Stimulated activated effector memory CD8-positive, alpha-beta T cell treated with anti-CD3 and anti-CD28 coated beads, Interleukin-12 subunit alpha, Interleukin-12 subunit beta, amount 100 ng/mL, for 72 hours (primary cell): ENCODE results near the gene ABCD3.

ENCODE experiments used
- ATAC-seq: fragments of 150-1000 bp; cut with Tn5 transposase; 2 replicates; pipeline ENCODE4 v1.10.0; 2021
- DNase-seq, 2 donors: peaks; one replicate each; pipeline ENCODE4 v3.0.0; 2021 to 2022; ENCODE audit warnings: low spot score in 2 of 2
- H3K27ac Mint-ChIP-seq: one replicate; pipeline ENCODE4 v1.8.0; 2022; ENCODE audit warnings: mild to moderate bottlenecking, mixed read lengths
- H3K36me3 Mint-ChIP-seq: one replicate; pipeline ENCODE4 v1.8.0; 2022; ENCODE audit warnings: mild to moderate bottlenecking, mixed read lengths
- H3K4me1 Mint-ChIP-seq: one replicate; pipeline ENCODE4 v1.8.0; 2022; ENCODE audit warnings: mixed read lengths
- H3K4me3 Mint-ChIP-seq: one replicate; pipeline ENCODE4 v1.8.0; 2022; ENCODE audit warnings: mild to moderate bottlenecking, mixed read lengths
- H3K9me3 Mint-ChIP-seq: one replicate; pipeline ENCODE4 v1.8.0; 2022; ENCODE audit warnings: mixed read lengths

ABCD3 gene

GRCh38 chr1:94522304-94522703 lies 104.1 kb downstream of the ABCD3 start:
- Mint-ChIP-seq H3K4me1 (no peaks in the 10 kb centered on the region), H3K4me3 (no peak overlapping the region), H3K36me3 (peaks cover 12% of the 10 kb centered on the region), H3K9me3 (no peaks in the 10 kb centered on the region), H3K27ac (no peak overlapping the region)
- no peak for ATAC-seq
- DNase-seq = no peak

DNA sequence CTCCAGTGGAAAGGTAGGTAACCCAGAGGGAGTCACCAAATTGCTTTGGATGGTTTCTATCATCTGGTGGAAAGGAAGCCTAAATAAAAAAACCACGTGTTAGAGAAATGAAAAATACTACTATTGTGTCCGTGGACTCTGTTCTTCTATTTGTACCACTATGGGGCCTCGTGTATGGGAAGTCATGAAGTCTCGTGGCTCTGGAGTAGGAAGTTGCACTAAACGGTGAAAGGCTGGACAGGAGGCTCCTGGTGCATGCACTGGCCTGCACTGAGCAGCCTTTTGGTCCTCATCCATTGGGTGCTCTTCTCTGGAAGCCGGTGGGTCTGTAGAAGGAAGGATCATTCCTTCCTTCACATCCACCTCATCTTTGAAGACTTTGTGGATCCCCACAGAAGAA lies 106.3 kb downstream of the ABCD3 start:
- Mint-ChIP-seq H3K36me3 (peaks cover 6% of the 10 kb centered on the region), H3K4me3 (no peak overlapping the region), H3K27ac (no peak overlapping the region), H3K4me1 (no peaks in the 10 kb centered on the region), H3K9me3 (no peaks in the 10 kb centered on the region)
- DNase-seq (no peak), ATAC-seq (no peak)

DNA sequence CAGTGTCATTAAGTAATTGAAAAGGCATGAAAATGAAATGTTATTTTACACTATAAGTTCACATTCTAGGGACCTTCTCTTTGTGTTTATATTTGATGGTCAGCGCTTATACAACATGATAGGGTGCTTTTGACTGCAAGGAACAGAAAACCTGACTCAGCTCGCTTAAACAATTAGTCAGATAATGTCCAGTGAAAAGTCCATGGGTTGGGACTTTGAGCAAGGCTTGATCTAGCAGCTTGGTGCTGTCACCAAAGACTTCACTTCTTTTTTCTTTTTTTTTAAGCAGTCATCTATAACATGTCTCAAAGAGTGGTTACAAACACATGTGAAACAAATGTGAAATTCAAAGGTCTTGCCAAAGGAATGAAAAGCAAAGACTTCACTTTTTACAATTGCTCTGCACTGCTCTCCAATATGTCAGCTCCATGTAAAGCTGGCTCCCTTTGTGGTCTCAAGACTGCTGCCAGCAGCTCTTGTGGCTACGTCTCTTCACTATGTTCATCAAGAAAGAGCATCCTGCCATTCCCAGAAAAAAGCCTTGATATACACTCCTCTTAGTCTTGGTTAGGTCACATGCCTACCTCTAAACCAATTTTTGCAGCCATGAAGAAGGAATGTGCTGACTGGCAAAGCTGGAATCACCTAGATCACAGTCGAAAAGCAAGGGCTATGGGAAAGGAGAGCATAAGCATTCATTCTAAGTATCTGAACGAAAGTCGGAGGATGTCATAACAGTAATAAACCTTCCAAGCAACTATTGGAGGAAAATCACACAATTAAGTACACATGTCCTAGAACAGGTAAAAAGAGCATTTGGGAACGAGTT lies 108.2 kb downstream of the ABCD3 start:
- Mint-ChIP-seq H3K4me3 (no peak overlapping the region), H3K9me3 (no peaks in the 10 kb centered on the region), H3K27ac (no peak overlapping the region), H3K4me1 (no peaks in the 10 kb centered on the region), H3K36me3 (no peaks in the 10 kb centered on the region)
- DNase-seq = no peak
- no peak for ATAC-seq

- DNase-seq = no peak
- Mint-ChIP-seq H3K36me3 (no peaks in the 10 kb centered on the region), H3K27ac (no peak overlapping the region), H3K4me1 (no peaks in the 10 kb centered on the region), H3K9me3 (no peaks in the 10 kb centered on the region), H3K4me3 (no peak overlapping the region)
- no peak for ATAC-seq
Measured at GRCh38 chr1:94527447-94528031, 109.3 kb downstream of the ABCD3 start.

- ATAC-seq (no peak), DNase-seq (no peak)
- H3K4me1 Mint-ChIP-seq = no peaks in the 10 kb centered on the region
- no peak overlapping the region for H3K4me3 Mint-ChIP-seq
- no peaks in the 10 kb centered on the region for H3K36me3 Mint-ChIP-seq
- H3K27ac Mint-ChIP-seq = no peak overlapping the region
- no peaks in the 10 kb centered on the region for H3K9me3 Mint-ChIP-seq
Measured at GRCh38 chr1:94528299-94528698, 110.1 kb downstream of the ABCD3 start.

DNA sequence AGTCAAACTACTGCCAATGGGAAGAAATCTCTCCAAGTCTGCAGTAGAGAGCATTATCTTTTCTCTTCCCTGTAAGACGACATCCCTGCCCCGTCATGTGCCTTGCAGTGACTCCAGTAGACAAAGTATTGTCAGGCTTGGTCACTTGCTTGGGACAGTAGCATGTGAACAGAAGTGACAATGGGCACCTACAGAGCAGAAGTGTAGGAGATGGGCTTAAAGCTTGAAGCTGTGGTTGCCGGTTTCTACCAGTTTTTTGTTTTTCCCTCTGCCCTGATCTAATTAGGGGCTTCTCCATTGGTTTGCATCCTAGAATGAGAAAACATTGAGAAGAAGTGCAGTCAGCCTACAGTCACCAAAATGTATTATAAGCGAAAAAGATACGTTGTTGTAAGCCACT lies 110.6 kb downstream of the ABCD3 start:
- Mint-ChIP-seq H3K4me3 (no peak overlapping the region), H3K27ac (no peak overlapping the region), H3K36me3 (no peaks in the 10 kb centered on the region), H3K9me3 (no peaks in the 10 kb centered on the region), H3K4me1 (no peaks in the 10 kb centered on the region)
- no peak for DNase-seq
- no peak for ATAC-seq

DNA sequence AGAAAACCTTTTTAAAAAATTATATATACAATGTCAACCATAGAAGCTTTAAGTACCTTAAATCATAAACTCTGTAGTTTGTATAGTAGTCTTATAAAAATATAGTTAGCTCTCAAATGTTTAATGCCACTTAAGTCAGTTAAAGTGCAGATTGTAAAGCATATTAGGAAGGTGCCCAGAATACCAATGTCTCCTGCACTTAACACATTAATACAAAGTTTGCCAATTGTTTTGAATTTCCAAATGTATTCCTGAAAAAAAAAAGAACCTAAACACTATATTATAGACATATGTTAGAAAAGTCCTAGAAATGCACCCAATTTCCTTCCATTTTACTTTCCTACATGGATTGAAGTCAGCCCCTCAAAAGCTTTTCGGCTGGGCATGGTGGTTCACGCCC lies 111.2 kb downstream of the ABCD3 start:
- Mint-ChIP-seq H3K9me3 (no peaks in the 10 kb centered on the region), H3K4me3 (no peak overlapping the region)

GRCh38 chr1:94530373-94530878 lies 112.2 kb downstream of the ABCD3 start:
- H3K27ac Mint-ChIP-seq = no peak overlapping the region
- ATAC-seq = no peak
- H3K36me3 Mint-ChIP-seq = no peaks in the 10 kb centered on the region
- H3K4me1 Mint-ChIP-seq = no peaks in the 10 kb centered on the region
- H3K9me3 Mint-ChIP-seq = no peaks in the 10 kb centered on the region
- no peak overlapping the region for H3K4me3 Mint-ChIP-seq
- DNase-seq = no peak

More for the DNA sequence above, 111.2 kb downstream of the ABCD3 start:
- no peak for DNase-seq
- no peaks in the 10 kb centered on the region for H3K36me3 Mint-ChIP-seq
- H3K4me1 Mint-ChIP-seq = no peaks in the 10 kb centered on the region
- no peak overlapping the region for H3K27ac Mint-ChIP-seq
- ATAC-seq = no peak

- H3K9me3 Mint-ChIP-seq = no peaks in the 10 kb centered on the region
- no peaks in the 10 kb centered on the region for H3K36me3 Mint-ChIP-seq
- H3K4me1 Mint-ChIP-seq = no peaks in the 10 kb centered on the region
- H3K4me3 Mint-ChIP-seq = no peak overlapping the region
- DNase-seq (no peak), ATAC-seq (no peak)
- H3K27ac Mint-ChIP-seq = no peak overlapping the region
Measured at GRCh38 chr1:94531664-94532063, 113.5 kb downstream of the ABCD3 start.

- no peak for DNase-seq
- H3K36me3 Mint-ChIP-seq = no peaks in the 10 kb centered on the region
- no peak for ATAC-seq
Measured at GRCh38 chr1:94532077-94532476, 113.9 kb downstream of the ABCD3 start.

GRCh38 chr1:94535095-94535494 lies 116.9 kb downstream of the ABCD3 start:
- Mint-ChIP-seq H3K27ac (no peak overlapping the region), H3K4me1 (no peaks in the 10 kb centered on the region), H3K9me3 (no peaks in the 10 kb centered on the region), H3K36me3 (no peaks in the 10 kb centered on the region), H3K4me3 (no peak overlapping the region)
- no peak for ATAC-seq
- no peak for DNase-seq

More at GRCh38 chr1:94532077-94532476, 113.9 kb downstream of the ABCD3 start:
- Mint-ChIP-seq H3K27ac (no peak overlapping the region), H3K4me3 (no peak overlapping the region), H3K4me1 (no peaks in the 10 kb centered on the region), H3K9me3 (no peaks in the 10 kb centered on the region)

DNA sequence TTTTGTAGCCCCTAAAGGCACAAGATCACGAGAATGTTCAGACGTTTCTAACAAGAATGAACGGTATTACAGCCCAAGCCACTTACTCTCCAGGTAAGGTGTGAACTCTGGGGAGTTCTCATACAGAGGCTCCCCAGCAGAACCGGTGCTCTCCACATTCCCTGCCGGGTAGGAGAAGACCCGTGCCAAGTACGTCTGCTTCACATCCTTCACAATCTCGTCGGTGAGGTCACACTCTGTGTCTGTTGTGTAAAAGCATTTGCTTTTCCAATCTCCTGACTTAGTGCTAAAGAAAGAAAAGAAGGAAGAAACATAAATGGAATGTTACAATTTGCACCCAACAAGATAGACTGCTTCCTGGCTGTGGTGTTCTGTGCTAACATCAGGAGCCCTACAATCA lies 117.7 kb downstream of the ABCD3 start:
- Mint-ChIP-seq H3K4me3 (no peak overlapping the region), H3K9me3 (no peaks in the 10 kb centered on the region), H3K27ac (no peak overlapping the region), H3K4me1 (no peaks in the 10 kb centered on the region), H3K36me3 (no peaks in the 10 kb centered on the region)
- ATAC-seq = no peak
- DNase-seq = no peak

DNA sequence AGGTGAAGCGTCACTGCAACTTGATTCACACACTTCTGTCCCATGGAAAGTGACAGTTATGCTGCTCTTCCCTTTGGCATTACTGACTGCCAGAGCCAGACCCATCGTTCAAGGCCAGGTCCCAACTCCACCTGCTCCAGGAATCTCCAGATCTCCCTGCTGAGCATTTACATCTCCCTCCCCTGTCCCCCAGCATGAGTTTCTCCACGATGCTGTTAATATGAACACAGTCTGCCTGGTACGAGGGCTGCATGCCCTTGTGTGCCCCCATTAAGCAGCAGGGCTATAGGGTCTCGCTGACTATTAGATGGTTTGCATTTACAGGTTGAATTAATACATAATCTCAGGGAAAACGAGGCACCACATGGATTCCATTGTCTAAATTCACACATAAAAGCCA lies 119.1 kb downstream of the ABCD3 start:
- Mint-ChIP-seq H3K9me3 (no peaks in the 10 kb centered on the region), H3K4me1 (no peaks in the 10 kb centered on the region), H3K27ac (no peak overlapping the region), H3K4me3 (no peak overlapping the region), H3K36me3 (no peaks in the 10 kb centered on the region)
- ATAC-seq = no peak
- DNase-seq = no peak

- no peak for ATAC-seq
- no peak overlapping the region for H3K4me3 Mint-ChIP-seq
- no peaks in the 10 kb centered on the region for H3K36me3 Mint-ChIP-seq
- H3K4me1 Mint-ChIP-seq = peaks cover 6% of the 10 kb centered on the region
- H3K9me3 Mint-ChIP-seq = no peaks in the 10 kb centered on the region
- H3K27ac Mint-ChIP-seq = no peak overlapping the region
- DNase-seq = no peak
Measured at GRCh38 chr1:94538243-94538827, 120.1 kb downstream of the ABCD3 start.

DNA sequence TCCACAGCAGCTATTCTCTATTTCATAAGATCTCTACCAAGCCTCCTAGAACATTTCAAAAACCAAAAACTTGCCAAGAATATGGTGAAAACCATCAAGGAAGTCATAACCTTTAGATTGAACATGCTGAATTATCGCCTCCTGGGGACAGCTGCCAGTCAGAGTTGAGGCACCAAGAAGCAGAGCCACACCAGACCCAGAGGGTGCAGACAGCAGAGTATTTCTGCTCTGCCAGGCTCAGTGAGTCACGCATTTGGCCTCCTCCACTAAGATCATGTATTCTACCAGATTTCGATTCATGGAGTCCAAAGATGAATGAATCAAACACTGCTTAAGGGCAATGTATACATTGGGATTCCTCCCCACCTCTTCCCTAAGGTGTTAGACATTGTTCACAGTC lies 121.3 kb downstream of the ABCD3 start:
- Mint-ChIP-seq H3K4me3 (no peak overlapping the region), H3K27ac (no peak overlapping the region), H3K36me3 (no peaks in the 10 kb centered on the region), H3K4me1 (peaks cover 6% of the 10 kb centered on the region), H3K9me3 (no peaks in the 10 kb centered on the region)
- ATAC-seq (no peak), DNase-seq (no peak)
